HG02938 (cell line): ENCODE measurements around the gene CIROP.

Source experiments
- ATAC-seq: cut with Tn5 transposase; IDR thresholded peaks from one replicate; pipeline ENCODE4 v1.9.1; 2021; ENCODE audit warnings: mild to moderate bottlenecking, moderate library complexity; ENCODE audit not compliant: unreplicated experiment

The CIROP gene

GRCh38 chr14:23054000-23054811, 50.6 kb downstream of the CIROP start:
- no peak for ATAC-seq

- ATAC-seq: no peak
Measured at GRCh38 chr14:23053426-23053825, 51.4 kb downstream of the CIROP start.

- no peak for ATAC-seq
Measured at GRCh38 chr14:23052671-23053070, 52.1 kb downstream of the CIROP start.

GRCh38 chr14:23052182-23052623, 52.6 kb downstream of the CIROP start:
- ATAC-seq: no peak

- no peak for ATAC-seq
Measured at GRCh38 chr14:23051141-23052057, 53.4 kb downstream of the CIROP start.
